H1 (cell line): ENCODE data around the gene MYOM1. TPM values are rescaled to one million over a fixed set of nuclear protein-coding genes. Genes with fewer than 3 reads are reported as not detected.

Experiments
- CTCF ChIA-PET: fragments of 300-600 bp; sonication (Branson Sonifier 250); formaldehyde crosslinking; loops from one replicate; lab custom pipeline; 2021; ENCODE audit not compliant: partially characterized antibody; lab: Charles Lee
- POLR2A ChIA-PET: fragments of 300-600 bp; sonication (Branson Sonifier 250); formaldehyde crosslinking; loops from one replicate; lab custom pipeline; 2021; ENCODE audit warnings: inconsistent platforms; ENCODE audit not compliant: partially characterized antibody; lab: Charles Lee
- DNase-seq, 2 experiments: peaks; one replicate each; pipeline versions ENCODE4 v3.0.0 to v3.0.0-alpha.2; 2010 to 2022; ENCODE audit warnings: low spot score in 2 of 2, low read depth in 1 of 2, mixed read lengths in 1 of 2
- FAIRE-seq: peaks from 2 replicates; lab custom pipeline; 2011; peaks lifted over from hg19 to GRCh38; lab: Jason Lieb, UNC
- H2AFZ ChIP-seq: 2 replicates; pipeline ENCODE4 v1.8.1; 2012; ENCODE audit warnings: low read length, inconsistent platforms
- H2AK5ac ChIP-seq: 2 replicates; pipeline ENCODE4 v1.6.1; 2013; ENCODE audit warnings: low read depth, low read length
- H2BK120ac ChIP-seq: replicated peaks from 2 replicates; pipeline ENCODE3; 2013; ENCODE audit warnings: low read depth, low read length, inconsistent platforms
- H2BK12ac ChIP-seq: 2 replicates; pipeline ENCODE4 v1.6.1; 2013; ENCODE audit warnings: low read depth, low read length
- H2BK15ac ChIP-seq: 2 replicates; pipeline ENCODE4 v1.6.1; 2013; ENCODE audit warnings: low read length
- H2BK20ac ChIP-seq: 2 replicates; pipeline ENCODE4 v1.6.1; 2013; ENCODE audit warnings: low read length
- H2BK5ac ChIP-seq: 2 replicates; pipeline ENCODE4 v1.6.1; 2013; ENCODE audit warnings: low read depth, low read length
- H3K14ac ChIP-seq: 2 replicates; pipeline ENCODE4 v1.6.1; 2013; ENCODE audit warnings: inconsistent platforms; ENCODE audit not compliant: insufficient read length
- H3K18ac ChIP-seq: 2 replicates; pipeline ENCODE4 v1.6.1; 2013; ENCODE audit warnings: low read length; ENCODE audit errors: extremely low read depth
- H3K23ac ChIP-seq: 2 replicates; pipeline ENCODE4 v1.6.1; 2013; ENCODE audit warnings: inconsistent platforms; ENCODE audit not compliant: insufficient read length
- H3K23me2 ChIP-seq: 2 replicates; pipeline ENCODE4 v1.6.1; 2013; ENCODE audit warnings: low read depth, low read length
- H3K27ac ChIP-seq: 2 replicates; pipeline ENCODE4 v1.6.1; 2011; ENCODE audit warnings: low read depth, low read length, inconsistent platforms
- H3K27me3 ChIP-seq, 4 experiments: replicated peaks in 1 of 4; 1 replicate in 1 of 4; 2 replicates in 3 of 4; pipeline versions ENCODE4 v1.6.1 to v1.8.1; 2011 to 2013; ENCODE audit warnings: low read length in 3 of 4, mild to moderate bottlenecking in 3 of 4, inconsistent platforms in 2 of 4, mixed read lengths in 2 of 4, moderate library complexity in 1 of 4; ENCODE audit not compliant: control insufficient read depth in 3 of 4, insufficient read depth in 3 of 4; ENCODE audit errors: extremely low read depth in 1 of 4
- H3K36me3 ChIP-seq, 4 experiments: 2 replicates each; pipeline versions ENCODE4 v1.6.1 to v1.8.1; 2011 to 2013; ENCODE audit warnings: mild to moderate bottlenecking in 4 of 4, low read length in 3 of 4, moderate library complexity in 2 of 4, control low read depth in 1 of 4, inconsistent platforms in 1 of 4; ENCODE audit not compliant: insufficient read depth in 4 of 4, control insufficient read depth in 2 of 4
- H3K4ac ChIP-seq: replicated peaks from 2 replicates; pipeline ENCODE3; 2013; ENCODE audit warnings: low read length, low read depth, mixed read lengths, inconsistent platforms; ENCODE audit not compliant: insufficient read length
- H3K4me1 ChIP-seq, 4 experiments: replicated peaks in 1 of 4; 1 replicate in 1 of 4; 2 replicates in 3 of 4; pipeline versions ENCODE4 v1.6.1 to v1.8.1; 2011 to 2013; ENCODE audit warnings: low read length in 3 of 4, inconsistent platforms in 2 of 4, mixed read lengths in 1 of 4; ENCODE audit not compliant: insufficient read depth in 4 of 4, control insufficient read depth in 3 of 4
- H3K4me2 ChIP-seq, 2 experiments: 2 replicates each; pipeline versions ENCODE4 v1.6.1 to v1.8.1; 2011 to 2013; ENCODE audit warnings: low read depth in 2 of 2, low read length in 2 of 2, control low read depth in 1 of 2, inconsistent platforms in 1 of 2, mild to moderate bottlenecking in 1 of 2; ENCODE audit not compliant: insufficient read depth in 1 of 2
- H3K4me3 ChIP-seq, 4 experiments: fragments of 200-600, 300-600 bp in 1 of 4; sonication (generic), shearing (Covaris generic), sonication (Bioruptor Twin) in 1 of 4; 2 replicates each; pipeline versions ENCODE4 v1.5.1 to v1.8.1; 2011 to 2016; ENCODE audit warnings: low read length in 4 of 4, low read depth in 3 of 4, control low read depth in 2 of 4, inconsistent platforms in 2 of 4, mild to moderate bottlenecking in 2 of 4, mixed read lengths in 1 of 4, moderate library complexity in 1 of 4; ENCODE audit not compliant: insufficient read depth in 2 of 4; ENCODE audit errors: extremely low read depth in 1 of 4
- H3K56ac ChIP-seq: replicated peaks from 2 replicates; pipeline ENCODE3; 2013; ENCODE audit warnings: low read depth, mild to moderate bottlenecking, mixed read lengths, low read length, inconsistent platforms; ENCODE audit not compliant: insufficient read length
- H3K79me1 ChIP-seq: 2 replicates; pipeline ENCODE4 v1.6.1; 2013; ENCODE audit warnings: low read depth, low read length, control low read depth
- H3K79me2 ChIP-seq, 2 experiments: 2 replicates each; pipeline versions ENCODE4 v1.6.1 to v1.8.1; 2012 to 2013; ENCODE audit warnings: low read length in 2 of 2, mild to moderate bottlenecking in 2 of 2, inconsistent platforms in 1 of 2; ENCODE audit not compliant: insufficient read depth in 2 of 2, control insufficient read depth in 1 of 2
- H3K9ac ChIP-seq, 4 experiments: replicated peaks in 1 of 4; 1 replicate in 1 of 4; 2 replicates in 3 of 4; pipeline versions ENCODE4 v1.6.1 to v1.8.1; 2011 to 2013; ENCODE audit warnings: low read depth in 3 of 4, low read length in 3 of 4, control low read depth in 2 of 4, mild to moderate bottlenecking in 2 of 4, moderate library complexity in 2 of 4, inconsistent platforms in 1 of 4; ENCODE audit errors: extremely low read depth in 1 of 4
- H3K9me3 ChIP-seq, 2 experiments: 2 replicates each; pipeline versions ENCODE4 v1.6.1 to v1.8.1; 2012 to 2013; ENCODE audit warnings: mild to moderate bottlenecking in 2 of 2, moderate library complexity in 2 of 2, control low read depth in 1 of 2, inconsistent platforms in 1 of 2, low read depth in 1 of 2, low read length in 1 of 2, mixed read lengths in 1 of 2; ENCODE audit not compliant: insufficient read depth in 2 of 2
- H4K20me1 ChIP-seq, 2 experiments: replicated peaks in 1 of 2; 2 replicates each; pipeline versions ENCODE3 to v1.8.1; 2011 to 2013; ENCODE audit warnings: inconsistent platforms in 2 of 2, low read length in 2 of 2, mild to moderate bottlenecking in 1 of 2; ENCODE audit not compliant: insufficient read depth in 2 of 2, control insufficient read depth in 1 of 2
- H4K5ac ChIP-seq: 2 replicates; pipeline ENCODE4 v1.6.1; 2013; ENCODE audit warnings: low read length, low read depth, mixed read lengths, inconsistent platforms; ENCODE audit not compliant: insufficient read length
- H4K8ac ChIP-seq: 2 replicates; pipeline ENCODE4 v1.8.0; 2013; ENCODE audit warnings: mild to moderate bottlenecking, moderate library complexity, low read length, inconsistent platforms; ENCODE audit not compliant: insufficient read depth; ENCODE audit errors: extremely low read depth
- H4K91ac ChIP-seq: replicated peaks from 2 replicates; pipeline ENCODE3; 2013; ENCODE audit warnings: low read length, mixed read lengths, inconsistent platforms; ENCODE audit not compliant: insufficient read length
- BRCA1 ChIP-seq: IDR thresholded peaks from 2 replicates; pipeline ENCODE4 v1.6.1; 2012; ENCODE audit warnings: low read depth, low read length, improper control_type of control experiment
- CBX5 ChIP-seq: fragments of 300-800, 300-1000 bp; sonication (generic); IDR thresholded peaks from 2 replicates; pipeline ENCODE4 v1.7.1; 2016; ENCODE audit warnings: antibody characterized with exemption, low read length, low read depth
- EP300 ChIP-seq, 2 experiments: IDR thresholded peaks; 1 replicate in 1 of 2; 2 replicates in 1 of 2; pipeline ENCODE4 v1.6.1; 2011 to 2012; ENCODE audit warnings: low read depth in 2 of 2, low read length in 2 of 2, mild to moderate bottlenecking in 2 of 2, borderline replicate concordance in 1 of 2, inconsistent platforms in 1 of 2, moderate library complexity in 1 of 2
- HDAC6 ChIP-seq: IDR thresholded peaks from one replicate; pipeline ENCODE4 v1.7.1; 2012; ENCODE audit warnings: low read depth, mild to moderate bottlenecking, inconsistent platforms, low read length, moderate library complexity
- JUN ChIP-seq: IDR thresholded peaks from 2 replicates; pipeline ENCODE4 v1.6.1; 2011; ENCODE audit warnings: low read depth, mild to moderate bottlenecking, improper control_type of control experiment, low read length
- JUND ChIP-seq: IDR thresholded peaks from 2 replicates; pipeline ENCODE4 v1.6.1; 2011; ENCODE audit warnings: mild to moderate bottlenecking, improper control_type of control experiment, low read length
- KDM1A ChIP-seq: fragments of 200-600, 300-600 bp; sonication (generic); IDR thresholded peaks from 2 replicates; pipeline ENCODE4 v1.7.1; 2016; ENCODE audit warnings: mild to moderate bottlenecking, low read length, borderline replicate concordance
- NANOG ChIP-seq: IDR thresholded peaks from 2 replicates; pipeline ENCODE4 v1.6.1; 2011; ENCODE audit warnings: low read length, low read depth, mild to moderate bottlenecking, inconsistent platforms; ENCODE audit not compliant: insufficient read depth, poor library complexity, severe bottlenecking
- NRF1 ChIP-seq: IDR thresholded peaks from 2 replicates; pipeline ENCODE4 v1.6.1; 2011; ENCODE audit warnings: mild to moderate bottlenecking, low read depth, low read length, improper control_type of control experiment
- POLR2A ChIP-seq, 2 experiments: IDR thresholded peaks; 1 replicate in 1 of 2; 2 replicates in 1 of 2; pipeline ENCODE4 v1.6.1; 2011; ENCODE audit warnings: low read depth in 2 of 2, low read length in 2 of 2, mild to moderate bottlenecking in 2 of 2; ENCODE audit errors: control extremely low read depth in 1 of 2
- RFX5 ChIP-seq: IDR thresholded peaks from 2 replicates; pipeline ENCODE4 v1.6.1; 2011; ENCODE audit warnings: low read depth, low read length, improper control_type of control experiment, borderline replicate concordance
- SAP30 ChIP-seq: fragments of 300-600 bp; sonication (generic); IDR thresholded peaks from 2 replicates; pipeline ENCODE4 v1.7.1; 2012; ENCODE audit warnings: low read length, moderate library complexity, mild to moderate bottlenecking, inconsistent platforms; ENCODE audit not compliant: insufficient read depth, insufficient replicate concordance
- SIRT6 ChIP-seq: IDR thresholded peaks from one replicate; pipeline ENCODE4 v1.7.1; 2012; ENCODE audit warnings: low read length, inconsistent platforms
- SRF ChIP-seq: IDR thresholded peaks from 2 replicates; pipeline ENCODE4 v1.6.1; 2011; ENCODE audit warnings: mild to moderate bottlenecking, low read depth, low read length, moderate library complexity
- TAF7 ChIP-seq: optimal IDR thresholded peaks from 2 replicates; pipeline ENCODE3; 2011; ENCODE audit warnings: low read depth, mild to moderate bottlenecking, inconsistent platforms, low read length, moderate library complexity, borderline replicate concordance
- TEAD4 ChIP-seq: IDR thresholded peaks from 2 replicates; pipeline ENCODE4 v1.6.1; 2012; ENCODE audit warnings: low read depth, low read length, inconsistent platforms, mixed read lengths
- WGBS, 2 experiments: shearing (Covaris generic) in 1 of 2; methylation state at CpG; one replicate each; pipeline versions ENCODE4 v1.1.6 to v1.1.7; 2013 to 2015; ENCODE audit warnings: low lambda C conversion rate in 2 of 2, mixed read lengths in 2 of 2, inconsistent platforms in 1 of 2, low coverage in 1 of 2, missing lambda C conversion rate in 1 of 2; ENCODE audit not compliant: insufficient replicate concordance in 2 of 2, insufficient coverage in 1 of 2, insufficient read length in 1 of 2; ENCODE audit errors: extremely low coverage in 1 of 2, missing lambda C conversion rate in 1 of 2; 5-methylcytosine and 5-hydroxymethylcytosine counted together
- polyA plus RNA-seq, 7 experiments: library from polyadenylated mRNA; depleted of rRNA in 3 of 7; stranded (reverse) in 5 of 7; unstranded in 2 of 7; fragments of >200 nt in 5 of 7; fragments of 200-250 nt in 2 of 7; gene quantifications; 1 replicate in 5 of 7; 2 replicates in 1 of 7; 4 replicates in 1 of 7; pipeline versions ENCODE4 v1.2.1 to v1.2.3, GENCODE V29; 2011 to 2013; ENCODE audit warnings: missing spikeins in 2 of 7, mixed read lengths in 2 of 7
- total RNA-seq: library from RNA; stranded (reverse); fragmentation: NEBNext Ultra II Directional; extraction: Animal tissue kit (Norgen Biotek cat#: 25700); gene quantifications from 2 replicates; pipeline ENCODE4 v1.2.1, GENCODE V29; 2021

The MYOM1 gene
- total and polyA plus RNA-seq, 2 of the 8 experiments (the other 6 are each of a cell fraction or from before 2014, with no cell fraction given), result 0.06 to 0.32 TPM

DNA sequence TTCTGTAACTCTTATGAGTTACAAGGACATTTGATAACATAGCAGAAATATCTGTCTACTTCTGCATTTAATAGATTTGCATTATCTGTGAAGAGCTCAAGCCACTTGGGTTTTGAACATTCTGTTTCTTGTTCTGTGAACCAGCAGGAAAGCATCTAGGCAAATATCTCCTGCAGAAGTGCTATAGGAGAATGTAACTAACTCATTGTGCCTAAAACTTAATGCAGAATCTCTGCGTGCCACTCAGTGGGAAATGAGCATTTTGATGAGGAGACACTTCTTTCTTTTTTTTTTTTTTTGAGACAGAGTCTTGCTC, 63.5 kb downstream of the MYOM1 start:
- H2AFZ ChIP-seq, result no peak overlapping the region
- H3K4ac ChIP-seq, result no peak overlapping the region
- H2AK5ac ChIP-seq, result no peak overlapping the region
- no peak for DNase-seq
- no peaks in the 10 kb centered on the region for H3K79me2 ChIP-seq
- H3K14ac ChIP-seq, result no peak overlapping the region
- H3K9ac ChIP-seq, result no peak overlapping the region
- no peak overlapping the region for H4K8ac ChIP-seq
- H3K4me1 ChIP-seq, result no peaks in the 10 kb centered on the region
- no peak overlapping the region for H3K4me2 ChIP-seq
- 92% methylated on average over 1 of the region's 1 CpG; no CpG with 5 or more reads in 1 of the 2 experiments for WGBS, 2 experiments
- H3K79me1 ChIP-seq, result no peaks in the 10 kb centered on the region
- ChIA-PET POLR2A (no interaction called here), CTCF (interaction anchor here (0.9 to 1.6 kb wide), 4 partner anchors 9 to 170 kb away, joined by 3 read pairs; no protein-coding TSS in a partner anchor)
- no peak overlapping the region for H3K27ac ChIP-seq
- H3K4me3 ChIP-seq, result no peak overlapping the region
- H3K27me3 ChIP-seq, result no peaks in the 10 kb centered on the region; a peak in 1 of 7 replicates
- H3K56ac ChIP-seq, result no peak overlapping the region
- no peak overlapping the region for H2BK5ac ChIP-seq
- H2BK120ac ChIP-seq, result no peak overlapping the region
- H3K9me3 ChIP-seq, result no peaks in the 10 kb centered on the region
- H4K20me1 ChIP-seq, result no peaks in the 10 kb centered on the region
- no peak overlapping the region for H4K91ac ChIP-seq
- TF ChIP-seq HDAC6, result no peak
- no peak for TF ChIP-seq JUN
- no peak for TF ChIP-seq EP300 (IDR thresholded peaks at IDR 0.05; ENCODE audit: borderline replicate concordance in 1 of 2, low read depth in 2 of 2, low read length in 2 of 2)
- TF ChIP-seq KDM1A, result no peak
- TF ChIP-seq SAP30, result no peak
- TF ChIP-seq JUND, result no peak
- no peak for TF ChIP-seq POLR2A (IDR thresholded peaks at IDR 0.05; ENCODE audit: control extremely low read depth in 1 of 2, low read depth in 2 of 2, low read length in 2 of 2)
- TF ChIP-seq TAF7, result no peak
- TF ChIP-seq CBX5, result no peak
- no peak for TF ChIP-seq NRF1
- TF ChIP-seq BRCA1, result no peak
- TF ChIP-seq RFX5, result no peak
- TF ChIP-seq NANOG, result no peak
- no peak for TF ChIP-seq SRF
- TF ChIP-seq SIRT6, result no peak
- TF ChIP-seq TEAD4, result no peak
- no peaks in the 10 kb centered on the region for H3K36me3 ChIP-seq
- no peak overlapping the region for H3K18ac ChIP-seq
- H3K23me2 ChIP-seq, result no peaks in the 10 kb centered on the region
- no peak overlapping the region for H2BK20ac ChIP-seq
- no peak overlapping the region for H4K5ac ChIP-seq
- H2BK12ac ChIP-seq, result no peak overlapping the region
- H2BK15ac ChIP-seq, result no peak overlapping the region
- no peak overlapping the region for H3K23ac ChIP-seq
- FAIRE-seq, result no peak
